Measurements from ENCODE around the gene SCO2. TPM values are rescaled to one million over a fixed set of nuclear protein-coding genes. Genes with fewer than 3 reads are reported as not detected.
A peak's percentile ranks its signal among the peaks of the same experiment; 100 is the strongest.

SCO2 gene
- total and polyA plus RNA-seq, 10 of the 15 experiments (the other 5 are each of a cell fraction or from before 2014, with no cell fraction given), result 0.18 to 16.0 (median 2.4) TPM; not detected in 1

GRCh38 chr22:50548921-50549790, 23.8 kb upstream of the SCO2 start:
- ChIA-PET SMC1A (ENCODE audit: uncharacterized antibody, unreplicated experiment) (interaction anchor here (1.4 to 2.4 kb wide), 4 partner anchors 11 to 71 kb away, joined by 4 to 14 read pairs (median 8); partner anchors contain the start of genes SCO2 and SYCE3), CTCF (interaction anchor here (1.0 to 2.2 kb wide), 4 partner anchors 14 to 73 kb away, joined by 3 to 7 read pairs (median 4); partner anchors contain the start of gene SCO2), POLR2A (interaction anchor here (2.0 to 2.5 kb wide), 5 partner anchors 11 to 72 kb away, joined by 8 to 15 read pairs (median 12); partner anchors contain the start of genes SCO2 and TYMP), RAD21 (ENCODE audit: unreplicated experiment) (interaction anchor here (0.7 to 2.1 kb wide), 7 partner anchors 10 to 305 kb away, joined by 3 to 16 read pairs (median 4); partner anchors contain the start of genes SCO2 and SYCE3)
- no peak for ATAC-seq
- BruUV-seq (replicated peaks), result no TSS peak
- H3K27ac ChIP-seq (ENCODE audit: control insufficient read depth, insufficient read depth), result no peak overlapping the region; the same call in 1 of the 2 replicates
- no peaks in the 10 kb centered on the region for H3K36me3 ChIP-seq (ENCODE audit: control insufficient read depth in 2 of 2, insufficient read depth in 2 of 2, low read length in 1 of 2)
- 62% methylated on average over 56 of the region's 68 CpGs for WGBS (ENCODE audit: insufficient coverage, insufficient replicate concordance, low lambda C conversion rate, missing lambda C conversion rate)
- no peak for DNase-seq (ENCODE audit: low read depth, low spot score)
- TF ChIP-seq TCF3 (IDR thresholded peaks at IDR 0.05; ENCODE audit: borderline replicate concordance, insufficient read depth, low read depth, low read length), result 0 out of 2 replicates have a peak, but pooled peaks have one; percentile 6
- 0 out of 2 replicates have a peak, but pooled peaks have one; percentile 9 for TF ChIP-seq TCF12 (IDR thresholded peaks at IDR 0.05; ENCODE audit: low read depth, low read length)
- no peak for TF ChIP-seq NFYB (IDR thresholded peaks at IDR 0.05; ENCODE audit: insufficient read depth, low read depth, low read length)
- TF ChIP-seq DPF2 (IDR thresholded peaks at IDR 0.05), result 0 out of 2 replicates have a peak, but pooled peaks have one; percentile 23
- TF ChIP-seq IKZF1 (conservative IDR thresholded peaks at IDR 0.05), result peak; percentile 13
- TF ChIP-seq MTA3 (IDR thresholded peaks at IDR 0.05; ENCODE audit: borderline replicate concordance, low read length), result no peak
- TF ChIP-seq ZSCAN29 (IDR thresholded peaks at IDR 0.05), result no peak
- peaks cover 0 to 1% of the 10 kb centered on the region in 2 experiments; a peak in 1 of 4 replicates for H3K27me3 ChIP-seq (replicated peaks in 1 of 2; ENCODE audit: control insufficient read depth in 2 of 2, insufficient read depth in 2 of 2, low read length in 1 of 2)
- in situ Hi-C loops (cut with MboI) (no loop called here), intact Hi-C loops (cut with micrococcal nuclease; ENCODE audit: unreplicated experiment) (no loop called here)
- peak overlapping the region; percentile 66 for H3K4me2 ChIP-seq (ENCODE audit: control insufficient read depth, insufficient read depth)
- peak overlapping the region; percentile 44; the same call in 1 of the 2 replicates for H3K9ac ChIP-seq (ENCODE audit: control insufficient read depth, insufficient read depth, low read length)
- H3K9me3 ChIP-seq (replicated peaks; ENCODE audit: control insufficient read depth, insufficient read depth, low read length), result no peaks in the 10 kb centered on the region
- peak overlapping the region; percentile 68 for H2AFZ ChIP-seq (ENCODE audit: control insufficient read depth, low read depth, low read length)
- no peaks in the 10 kb centered on the region for H3K79me2 ChIP-seq (ENCODE audit: control insufficient read depth, insufficient read depth, low read length)
- peaks cover 17% of the 10 kb centered on the region for H3K4me1 ChIP-seq (ENCODE audit: control insufficient read depth, insufficient read depth, low read length)
- no peak for FAIRE-seq
- H4K20me1 ChIP-seq (ENCODE audit: control insufficient read depth, insufficient read depth), result no peaks in the 10 kb centered on the region
- H3K4me3 ChIP-seq, result peak overlapping the region; percentile 38; the same call in 1 of the 2 replicates

Data from GM12878 (cell line).